Naive thymus-derived CD8-positive, alpha-beta T cell (primary cell): Measurements from ENCODE around the gene CORIN. TPM values are rescaled to one million over a fixed set of nuclear protein-coding genes. Genes with fewer than 3 reads are reported as not detected.

ENCODE experiments used
- ATAC-seq, 2 donors: fragments of 150-1000 bp; cut with Tn5 transposase in 1 of 2; sonication (Bioruptor Pico), chemical (Tn5 transposase) in 1 of 2; 1 replicate in 1 of 2; 2 replicates in 1 of 2; pipeline ENCODE4 v1.10.0; 2021; ENCODE audit warnings: mild to moderate bottlenecking in 2 of 2, moderate library complexity in 2 of 2
- POLR2A ChIA-PET: fragments of 350-600 bp; sonication (Branson Sonifier 250); formaldehyde crosslinking; loops from one replicate; lab custom pipeline; 2021; ENCODE audit warnings: antibody characterized with exemption; lab: Charles Lee
- DNase-seq, 10 donors: peaks; one replicate each; pipeline versions ENCODE4 v3.0.0 to v3.0.0-alpha.2; 2020 to 2022
- H3K27ac Mint-ChIP-seq, 10 donors: one replicate each; pipeline ENCODE4 v1.8.0; 2020 to 2022; ENCODE audit warnings: mild to moderate bottlenecking in 10 of 10, mixed read lengths in 10 of 10, moderate library complexity in 4 of 10, inconsistent platforms in 1 of 10
- H3K27me3 Mint-ChIP-seq, 5 donors: one replicate each; pipeline ENCODE4 v1.8.0; 2021 to 2022; ENCODE audit warnings: mixed read lengths in 5 of 5
- H3K36me3 Mint-ChIP-seq, 3 donors: one replicate each; pipeline ENCODE4 v1.8.0; 2020 to 2022; ENCODE audit warnings: mixed read lengths in 3 of 3, mild to moderate bottlenecking in 2 of 3, inconsistent platforms in 1 of 3
- H3K4me1 Mint-ChIP-seq, 4 donors: one replicate each; pipeline ENCODE4 v1.8.0; 2021 to 2022; ENCODE audit warnings: mixed read lengths in 4 of 4
- H3K4me3 Mint-ChIP-seq, 10 donors: one replicate each; pipeline ENCODE4 v1.8.0; 2020 to 2022; ENCODE audit warnings: mild to moderate bottlenecking in 10 of 10, mixed read lengths in 10 of 10, moderate library complexity in 6 of 10, inconsistent platforms in 1 of 10
- H3K9me3 Mint-ChIP-seq, 9 donors: one replicate each; pipeline ENCODE4 v1.8.0; 2020 to 2022; ENCODE audit warnings: mixed read lengths in 9 of 9, mild to moderate bottlenecking in 3 of 9, inconsistent platforms in 1 of 9, moderate library complexity in 1 of 9
- polyA plus RNA-seq, 3 donors: library from polyadenylated mRNA; unstranded; fragments of 300-500 nt; fragmentation: Illumina TruSeq; gene quantifications; one replicate each; pipeline ENCODE4 v1.2.3, GENCODE V29; 2021
- total RNA-seq, 8 experiments: library from RNA in 2 of 8; stranded (reverse) in 2 of 8; gene quantifications; one replicate each; pipeline ENCODE4 v1.2.3 and lab custom pipeline; 2021 to 2026

The CORIN gene
- total and polyA plus RNA-seq, 5 experiments from 2014 or later = 0.05 to 0.49 (median 0.31) TPM; not detected in 2

GRCh38 chr4:47855350-47855749, 17.5 kb upstream of the CORIN start:
- H3K36me3 Mint-ChIP-seq = peaks cover 8 to 47% (median 32%) of the 10 kb centered on the region in 3 donors
- POLR2A ChIA-PET = no interaction called here

GRCh38 chr4:47852136-47852535, 14.3 kb upstream of the CORIN start:
- ATAC-seq (no peak), DNase-seq (no peak)
- Mint-ChIP-seq H3K36me3 (peaks cover 19 to 67% (median 46%) of the 10 kb centered on the region in 3 donors), H3K27me3 (no peaks in the 10 kb centered on the region), H3K27ac (no peak overlapping the region), H3K4me1 (no peaks in the 10 kb centered on the region), H3K9me3 (no peaks in the 10 kb centered on the region), H3K4me3 (no peak overlapping the region)
- POLR2A ChIA-PET = interaction anchor here (0.7 kb wide), 1 partner anchor 172 kb away, joined by 4 read pairs; no protein-coding TSS in a partner anchor

More at GRCh38 chr4:47855350-47855749, 17.5 kb upstream of the CORIN start:
- no peak for ATAC-seq
- Mint-ChIP-seq H3K27me3 (no peaks in the 10 kb centered on the region), H3K9me3 (peaks cover 0 to 2% (median 0%) of the 10 kb centered on the region in 9 donors), H3K27ac (no peak overlapping the region), H3K4me3 (no peak overlapping the region), H3K4me1 (no peaks in the 10 kb centered on the region)
- no peak for DNase-seq

GRCh38 chr4:47849466-47849865, 11.6 kb upstream of the CORIN start:
- Mint-ChIP-seq H3K9me3 (peaks cover 0 to 3% (median 0%) of the 10 kb centered on the region in 9 donors), H3K36me3 (peaks cover 19 to 70% (median 50%) of the 10 kb centered on the region in 3 donors), H3K4me1 (no peaks in the 10 kb centered on the region), H3K4me3 (no peak overlapping the region), H3K27me3 (no peaks in the 10 kb centered on the region), H3K27ac (no peak overlapping the region)
- ATAC-seq = no peak
- POLR2A ChIA-PET = no interaction called here
- DNase-seq = no peak

GRCh38 chr4:47848041-47848440, 10.2 kb upstream of the CORIN start:
- POLR2A ChIA-PET = no interaction called here
- Mint-ChIP-seq H3K4me1 (no peaks in the 10 kb centered on the region), H3K9me3 (peaks cover 0 to 3% (median 0%) of the 10 kb centered on the region in 9 donors), H3K4me3 (no peak overlapping the region), H3K27ac (no peak overlapping the region), H3K27me3 (no peaks in the 10 kb centered on the region), H3K36me3 (peaks cover 18 to 67% (median 50%) of the 10 kb centered on the region in 3 donors)
- no peak for ATAC-seq
- no peak for DNase-seq

GRCh38 chr4:47842985-47843384, 5.1 kb upstream of the CORIN start:
- ATAC-seq = no peak
- H3K27me3 Mint-ChIP-seq = no peaks in the 10 kb centered on the region
- no peak for DNase-seq
- H3K4me1 Mint-ChIP-seq = peaks cover under 1 to 6% (median 4%) of the 10 kb centered on the region in 4 donors
- H3K9me3 Mint-ChIP-seq = peaks cover 0 to 3% (median 0%) of the 10 kb centered on the region in 9 donors
- POLR2A ChIA-PET = no interaction called here
- H3K36me3 Mint-ChIP-seq = peaks cover 14 to 36% (median 30%) of the 10 kb centered on the region in 3 donors
- no peak overlapping the region for H3K27ac Mint-ChIP-seq
- H3K4me3 Mint-ChIP-seq = no peak overlapping the region

GRCh38 chr4:47840291-47840690, 2.4 kb upstream of the CORIN start:
- peak overlapping the region in 1 of 10 donors; percentile 9 for H3K27ac Mint-ChIP-seq

GRCh38 chr4:47839259-47839658, 1.4 kb upstream of the CORIN start:
- Mint-ChIP-seq H3K4me1 (peaks cover 5 to 30% (median 26%) of the 10 kb centered on the region in 4 donors), H3K4me3 (peak overlapping the region in 1 of 10 donors; percentile 14), H3K27me3 (peaks cover 0 to 5% (median 0%) of the 10 kb centered on the region in 5 donors), H3K36me3 (peaks cover 6 to 12% (median 12%) of the 10 kb centered on the region in 3 donors), H3K9me3 (no peaks in the 10 kb centered on the region), H3K27ac (no peak overlapping the region)
- ATAC-seq (no peak), DNase-seq (peak in 2 of 10 donors; percentile 4 to 10)
- POLR2A ChIA-PET = no interaction called here

More at GRCh38 chr4:47840291-47840690, 2.4 kb upstream of the CORIN start:
- Mint-ChIP-seq H3K36me3 (peaks cover 7 to 18% (median 12%) of the 10 kb centered on the region in 3 donors), H3K9me3 (no peaks in the 10 kb centered on the region), H3K27me3 (peaks cover 0 to 5% (median 0%) of the 10 kb centered on the region in 5 donors), H3K4me3 (no peak overlapping the region), H3K4me1 (peaks cover 5 to 27% (median 24%) of the 10 kb centered on the region in 4 donors)
- ATAC-seq (no peak), DNase-seq (no peak)
- POLR2A ChIA-PET = no interaction called here

GRCh38 chr4:47838445-47838844, 578 bp upstream of the CORIN start:
- Mint-ChIP-seq H3K36me3 (peaks cover 0 to 4% (median 4%) of the 10 kb centered on the region in 3 donors), H3K27ac (no peak overlapping the region), H3K9me3 (no peaks in the 10 kb centered on the region), H3K27me3 (peaks cover 0 to 13% (median 2%) of the 10 kb centered on the region in 5 donors), H3K4me3 (peak overlapping the region in 9 of 10 donors; percentile 84 to 91 (median 88)), H3K4me1 (peaks cover 5 to 30% (median 26%) of the 10 kb centered on the region in 4 donors)
- ATAC-seq = no peak
- no peak for DNase-seq
- POLR2A ChIA-PET = no interaction called here

- Mint-ChIP-seq H3K36me3 (peaks cover 0 to 3% (median 0%) of the 10 kb centered on the region in 3 donors), H3K27me3 (peaks cover 0 to 16% (median 12%) of the 10 kb centered on the region in 5 donors), H3K4me3 (peak overlapping the region; percentile 84 to 91 (median 88)), H3K9me3 (peaks cover 0 to 4% (median 0%) of the 10 kb centered on the region in 9 donors), H3K27ac (peak overlapping the region in 4 of 10 donors; percentile 11 to 60 (median 56)), H3K4me1 (peaks cover 5 to 30% (median 26%) of the 10 kb centered on the region in 4 donors)
- POLR2A ChIA-PET = no interaction called here
- ATAC-seq (peak; percentile 80 to 83), DNase-seq (peak in 9 of 10 donors; percentile 25 to 70 (median 43))
These were observed 566 bp downstream of the CORIN start for GRCh38 chr4:47837094-47837907.

GRCh38 chr4:47836641-47837093, 1.2 kb downstream of the CORIN start:
- Mint-ChIP-seq H3K27me3 (peaks cover 1 to 20% (median 15%) of the 10 kb centered on the region in 5 donors), H3K36me3 (peaks cover 0 to 3% (median 0%) of the 10 kb centered on the region in 3 donors), H3K9me3 (peaks cover 0 to 4% (median 0%) of the 10 kb centered on the region in 9 donors), H3K27ac (peak overlapping the region in 2 of 10 donors; percentile 9 to 33), H3K4me3 (peak overlapping the region; percentile 84 to 91 (median 88)), H3K4me1 (peaks cover 5 to 30% (median 26%) of the 10 kb centered on the region in 4 donors)
- DNase-seq (peak in 9 of 10 donors; percentile 6 to 70 (median 30)), ATAC-seq (peak; percentile 74 to 77)
- POLR2A ChIA-PET = no interaction called here

GRCh38 chr4:47835494-47835893, 2.4 kb downstream of the CORIN start:
- H3K27ac Mint-ChIP-seq = peak overlapping the region in 1 of 10 donors; percentile 17
- POLR2A ChIA-PET = no interaction called here
- DNase-seq = no peak
- H3K36me3 Mint-ChIP-seq = peaks cover 0 to 3% (median 0%) of the 10 kb centered on the region in 3 donors
- peak overlapping the region in 6 of 10 donors; percentile 84 to 90 (median 87) for H3K4me3 Mint-ChIP-seq
- ATAC-seq = no peak
- peaks cover 1 to 31% (median 17%) of the 10 kb centered on the region in 5 donors for H3K27me3 Mint-ChIP-seq
- H3K4me1 Mint-ChIP-seq = peaks cover 5 to 30% (median 26%) of the 10 kb centered on the region in 4 donors
- peaks cover 0 to 4% (median 0%) of the 10 kb centered on the region in 9 donors for H3K9me3 Mint-ChIP-seq

GRCh38 chr4:47831026-47831679, 6.7 kb downstream of the CORIN start:
- POLR2A ChIA-PET = no interaction called here
- H3K27ac Mint-ChIP-seq = no peak overlapping the region
- no peak for DNase-seq
- ATAC-seq = no peak
- H3K36me3 Mint-ChIP-seq = peaks cover 0 to 3% (median 0%) of the 10 kb centered on the region in 3 donors
- peaks cover 0 to 4% (median 0%) of the 10 kb centered on the region in 9 donors for H3K9me3 Mint-ChIP-seq
- H3K4me1 Mint-ChIP-seq = peaks cover 3 to 25% (median 16%) of the 10 kb centered on the region in 4 donors
- peaks cover 7 to 39% (median 21%) of the 10 kb centered on the region in 5 donors for H3K27me3 Mint-ChIP-seq
- H3K4me3 Mint-ChIP-seq = no peak overlapping the region
